GM21526 (cell line): Measurements from ENCODE around the gene DHX34.

Source experiments
- ATAC-seq: cut with Tn5 transposase; IDR thresholded peaks from one replicate; pipeline ENCODE4 v1.9.1; 2021; ENCODE audit warnings: moderate library complexity; ENCODE audit not compliant: unreplicated experiment, low FRiP score

The DHX34 gene

DNA sequence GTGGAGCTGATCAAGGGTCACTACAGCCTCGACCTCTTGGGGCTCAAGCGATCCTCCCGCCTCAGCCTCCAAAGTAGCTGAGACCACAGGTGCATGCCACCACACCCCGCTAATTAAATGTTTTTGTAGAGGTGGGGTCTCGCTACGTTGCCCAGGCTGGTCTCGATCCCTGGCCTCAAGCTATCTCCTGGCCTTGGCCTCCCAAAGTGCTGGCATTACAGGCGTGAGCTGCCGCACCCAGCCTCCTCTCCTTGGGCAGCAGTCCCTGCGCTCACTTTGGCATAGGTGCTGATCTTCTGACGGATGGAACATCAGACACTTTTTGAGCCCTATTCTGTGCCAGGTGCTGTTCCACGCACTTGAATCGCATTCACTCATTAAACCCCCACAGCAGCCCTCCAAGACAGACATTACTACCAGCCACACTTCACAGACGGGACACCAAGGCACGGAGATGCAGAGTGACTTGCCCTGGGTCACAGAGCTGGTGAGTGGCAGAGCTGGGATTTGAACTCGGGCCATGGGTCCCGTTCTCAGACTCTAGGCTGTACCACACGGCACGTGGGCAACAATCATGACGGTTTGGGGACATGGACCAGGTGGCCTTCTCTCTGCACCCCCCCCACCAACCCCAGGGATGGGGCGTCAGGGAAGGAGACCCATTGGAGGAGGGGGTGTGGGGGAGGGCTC, 67.0 kb downstream of the DHX34 start:
- ATAC-seq: no peak

DNA sequence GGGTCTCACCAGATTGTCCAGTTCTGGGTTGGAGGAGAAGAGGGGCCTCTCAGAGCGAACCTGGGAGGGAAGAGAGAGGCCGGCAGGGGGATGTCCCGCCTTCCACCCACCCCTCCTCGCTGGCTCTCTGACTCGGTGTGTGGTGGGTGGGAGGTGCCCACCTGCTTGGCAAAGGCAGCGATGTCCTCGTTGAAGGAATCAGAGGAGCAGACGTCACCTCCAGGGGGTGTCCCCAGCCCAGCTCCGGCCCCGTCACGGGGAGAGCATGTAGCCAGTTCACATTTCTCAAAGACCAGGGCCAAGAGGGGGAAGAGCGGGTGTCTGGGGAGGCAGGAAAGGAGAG, 67.5 kb downstream of the DHX34 start:
- no peak for ATAC-seq

DNA sequence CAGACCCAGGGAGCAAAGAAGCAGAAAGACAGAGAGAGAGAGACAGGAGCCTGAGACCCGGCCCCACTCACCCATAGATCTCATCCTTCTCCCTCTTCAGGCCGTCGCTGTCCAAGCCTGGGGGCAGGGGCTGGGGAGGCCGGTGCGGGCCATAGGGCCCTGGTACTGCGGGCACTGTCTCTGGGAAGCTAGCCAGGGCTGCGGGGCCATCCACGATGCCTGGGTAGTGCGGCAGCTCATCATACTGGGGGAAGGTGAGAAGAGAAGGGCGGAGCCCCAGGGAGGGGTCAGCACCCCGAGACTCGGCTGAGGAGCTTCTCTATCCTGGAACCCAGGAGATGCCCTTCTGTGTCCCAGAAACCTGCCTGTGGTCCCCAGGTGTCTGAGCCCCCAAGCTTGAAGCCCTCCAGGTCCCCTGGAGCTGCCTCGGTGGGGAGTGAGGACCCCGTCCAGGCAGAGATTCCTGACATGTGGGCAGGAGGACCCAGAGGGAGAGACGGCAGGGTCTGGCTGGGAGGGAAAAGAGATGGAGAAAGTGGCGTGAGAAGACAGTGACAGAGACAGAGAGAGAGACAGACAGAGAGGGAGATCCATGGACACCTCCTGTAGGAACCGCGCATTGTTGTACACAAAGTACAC, 68.1 kb downstream of the DHX34 start:
- ATAC-seq: no peak

DNA sequence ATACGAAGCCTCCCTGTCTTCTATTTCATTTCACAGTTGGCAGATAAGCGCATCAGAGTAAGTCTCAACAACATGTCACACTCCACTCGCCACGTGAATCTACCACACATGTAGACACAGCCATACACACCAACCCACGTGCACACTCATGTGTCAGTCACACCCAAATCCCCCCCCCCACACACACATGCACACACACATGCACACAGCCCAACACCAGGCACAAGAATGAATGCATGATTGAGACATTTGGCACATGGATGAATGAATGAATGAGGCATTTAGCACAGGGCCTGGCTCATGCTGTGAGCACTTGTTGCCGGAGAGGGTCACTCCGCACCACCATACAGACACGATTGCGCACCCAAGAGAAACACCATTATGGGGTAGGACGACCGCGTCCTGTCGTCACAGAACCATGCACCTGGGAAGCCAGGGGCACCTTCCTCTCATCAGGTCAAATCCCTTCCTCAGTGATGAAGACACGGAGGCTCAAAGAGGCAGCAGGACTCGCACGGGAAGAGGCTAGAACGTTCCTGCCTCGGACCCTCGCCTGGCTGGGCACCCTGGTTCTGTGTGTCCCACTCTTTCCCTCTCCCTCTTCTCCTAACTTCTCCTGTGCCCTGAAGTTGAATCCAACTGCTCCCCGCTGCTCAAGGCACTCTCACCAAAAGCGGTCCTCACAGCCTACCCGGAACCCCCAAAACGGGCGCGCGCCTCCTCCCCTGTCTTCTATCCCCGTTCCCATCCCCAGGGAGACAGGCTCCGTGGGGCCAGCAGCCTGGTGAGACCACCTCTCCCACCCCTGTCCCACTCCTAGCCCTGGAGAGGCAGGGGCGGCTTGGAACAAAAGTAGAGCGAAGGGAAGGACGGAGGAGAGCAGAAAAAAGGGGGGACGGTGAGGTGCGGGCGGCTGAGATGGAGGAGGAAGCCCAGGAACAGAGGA, 68.9 kb downstream of the DHX34 start:
- no peak for ATAC-seq

DNA sequence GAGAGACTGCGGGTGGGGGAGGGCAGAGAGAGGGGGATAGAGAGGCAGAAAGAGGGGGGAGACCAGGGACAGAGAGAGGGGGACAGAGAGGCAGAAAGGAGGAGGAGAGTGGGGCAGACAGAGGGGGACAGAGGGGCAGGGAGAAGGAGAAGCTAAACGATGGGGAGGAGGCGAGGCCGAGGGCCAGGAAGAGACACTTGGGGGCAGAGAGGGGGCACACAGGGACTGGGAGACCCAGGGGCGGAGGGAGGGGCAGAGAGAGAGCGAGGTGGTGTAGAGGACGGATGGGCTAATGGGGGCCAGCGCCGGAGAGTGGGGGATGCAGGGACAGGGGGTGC, 69.5 kb downstream of the DHX34 start:
- no peak for ATAC-seq

DNA sequence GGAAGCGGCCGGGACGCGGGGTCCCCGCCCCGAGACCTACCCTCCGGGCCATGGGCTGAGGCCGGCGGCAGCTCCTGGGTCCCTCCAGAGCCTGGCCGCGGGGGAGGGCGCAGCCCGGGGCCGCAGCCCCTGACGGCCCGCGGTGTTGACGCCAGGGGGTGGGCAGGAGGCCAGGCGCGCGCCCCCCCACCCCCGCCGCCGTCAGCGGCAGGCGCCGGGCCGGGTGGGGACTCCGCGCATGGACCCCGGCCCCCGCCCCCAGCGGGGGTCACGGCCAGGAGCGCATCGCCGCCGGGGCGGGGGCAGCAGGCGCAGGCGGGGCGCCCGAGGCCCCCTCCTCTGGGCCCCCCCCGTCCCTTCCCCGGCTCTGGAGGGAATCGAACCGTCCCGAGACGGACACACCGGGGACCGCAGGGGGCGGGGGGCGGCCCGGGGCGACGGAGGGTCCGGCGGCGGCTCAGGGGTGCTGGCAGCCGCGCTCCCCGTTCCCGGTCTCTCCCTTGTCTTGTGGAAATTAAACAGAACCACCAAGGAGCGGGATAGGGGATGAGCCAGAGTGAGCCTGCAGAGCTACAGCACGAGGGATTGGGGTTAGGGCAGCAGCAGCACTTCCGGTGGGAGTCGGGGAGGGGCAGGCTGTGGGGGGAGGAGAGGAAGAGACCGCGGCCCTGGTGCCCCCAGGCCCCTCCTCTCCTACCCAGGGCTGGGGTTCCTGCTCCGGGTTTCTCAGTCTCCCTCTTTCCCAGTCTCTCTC, 70.1 kb downstream of the DHX34 start, which contains the start of gene MEIS3:
Gene MEIS3 (minus strand): TSS at position 498 of the 754 bp plus-strand sequence. CDS start 446 bp downstream, at position 52.
- no peak for ATAC-seq

DNA sequence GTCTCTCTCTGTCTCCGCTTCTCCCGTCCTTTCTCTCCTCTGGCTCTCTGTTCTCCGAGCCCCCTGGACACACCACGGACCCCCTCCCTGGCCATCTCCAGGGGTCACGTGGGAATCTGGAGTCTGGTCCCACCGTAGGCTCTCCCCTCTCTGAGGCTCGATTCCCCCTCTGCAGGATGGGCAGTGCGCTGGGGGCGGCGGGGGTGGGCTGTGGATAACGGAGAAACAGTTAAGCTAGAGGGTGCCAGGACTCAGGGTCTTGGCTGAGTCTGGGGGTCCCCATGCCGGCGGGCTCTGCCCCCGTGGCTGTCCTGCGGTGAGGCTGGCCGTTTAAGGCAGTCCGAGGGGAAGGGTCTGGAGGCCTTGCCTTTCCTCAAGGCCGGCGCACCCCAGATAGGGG, 70.7 kb downstream of the DHX34 start:
- no peak for ATAC-seq

DNA sequence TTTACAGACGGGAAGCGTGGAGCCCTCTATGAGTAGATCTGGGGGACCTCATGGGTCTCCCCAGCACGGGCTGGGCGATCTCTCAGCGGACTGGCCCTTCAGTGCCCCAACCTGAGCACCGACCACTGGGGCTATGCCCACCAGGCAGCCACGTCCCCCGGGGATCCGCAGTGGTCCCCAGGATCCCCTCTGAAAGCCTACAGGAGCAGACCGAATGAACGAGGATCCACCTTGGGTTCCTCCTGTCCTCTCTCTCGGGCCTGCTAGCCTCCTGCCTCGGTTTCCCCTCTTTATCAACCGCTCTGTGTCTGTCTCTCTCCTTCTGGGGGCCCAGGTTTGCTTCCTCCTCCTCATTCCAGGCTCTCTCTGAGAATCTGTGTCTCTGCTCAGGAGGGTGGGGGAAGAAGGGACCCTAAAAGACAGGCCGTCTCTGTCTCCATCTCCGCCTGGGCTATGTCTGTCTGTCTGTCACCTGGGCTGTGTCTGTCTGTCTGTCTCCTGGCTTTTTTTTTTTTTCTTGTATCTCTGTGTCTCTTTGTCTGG, 72.2 kb downstream of the DHX34 start:
- no peak for ATAC-seq

DNA sequence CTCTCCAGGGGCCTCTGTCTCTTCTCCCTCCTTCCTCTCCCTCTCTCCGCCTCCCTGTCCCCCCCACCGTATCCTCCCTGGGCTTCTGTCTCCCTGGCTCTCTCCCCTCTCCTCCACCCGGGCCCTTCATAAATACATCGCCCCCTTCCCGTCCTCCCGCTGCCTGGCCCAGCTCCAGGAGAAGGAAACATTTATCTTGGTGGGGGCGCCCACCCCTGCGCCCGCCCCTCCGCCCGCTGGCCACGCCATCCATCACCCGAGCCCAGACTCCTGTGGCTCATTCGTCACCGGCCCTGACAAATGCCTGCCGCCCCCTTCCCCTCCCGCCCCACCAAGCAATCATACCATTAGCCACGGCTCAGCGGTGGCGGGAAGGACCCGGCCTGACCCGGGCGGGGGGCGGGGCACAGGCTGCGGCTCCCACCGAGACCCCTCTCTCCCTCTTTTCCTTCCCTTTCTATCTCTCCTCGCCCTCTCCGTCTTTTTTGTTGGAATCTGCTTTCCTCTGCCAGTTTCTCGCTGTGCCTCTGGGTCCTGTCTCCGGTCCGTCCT, 72.8 kb downstream of the DHX34 start:
- ATAC-seq: no peak

DNA sequence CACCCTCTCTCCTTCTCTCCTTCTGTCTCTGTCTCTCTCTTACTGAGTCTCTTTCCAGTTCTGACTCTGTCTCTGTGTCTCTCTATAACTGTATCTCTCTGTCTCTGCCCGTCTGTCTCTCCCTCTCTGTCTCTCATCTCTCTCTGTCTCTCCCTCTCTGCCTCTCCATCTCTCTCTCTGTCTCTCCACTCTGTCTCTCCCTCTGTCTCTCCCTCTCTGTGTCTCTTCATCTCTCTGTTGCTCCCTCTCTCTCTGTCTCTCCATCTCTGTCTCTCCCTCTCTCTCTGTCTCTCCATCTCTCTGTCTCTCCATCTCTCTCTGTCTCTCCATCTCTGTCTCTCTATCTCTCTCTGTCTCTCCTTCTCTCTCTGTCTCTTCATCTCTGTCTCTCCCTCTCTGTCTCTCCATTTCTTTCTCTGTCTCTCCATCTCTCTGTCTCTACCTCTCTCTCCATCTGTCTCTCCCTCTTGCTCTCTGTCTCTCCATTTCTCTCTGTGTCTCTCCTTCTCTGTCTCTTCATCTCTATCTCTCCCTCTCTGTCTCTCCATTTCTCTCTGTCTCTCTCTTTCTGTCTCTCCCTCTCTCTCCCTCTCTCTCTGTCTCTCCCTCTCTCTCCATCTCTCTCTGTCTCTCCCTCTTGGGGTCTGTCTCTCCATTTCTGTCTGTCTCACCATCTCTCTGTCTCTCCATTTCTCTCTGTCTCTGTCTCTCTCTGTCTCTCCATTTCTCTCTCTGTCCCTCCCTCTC, 73.5 kb downstream of the DHX34 start:
- no peak for ATAC-seq

DNA sequence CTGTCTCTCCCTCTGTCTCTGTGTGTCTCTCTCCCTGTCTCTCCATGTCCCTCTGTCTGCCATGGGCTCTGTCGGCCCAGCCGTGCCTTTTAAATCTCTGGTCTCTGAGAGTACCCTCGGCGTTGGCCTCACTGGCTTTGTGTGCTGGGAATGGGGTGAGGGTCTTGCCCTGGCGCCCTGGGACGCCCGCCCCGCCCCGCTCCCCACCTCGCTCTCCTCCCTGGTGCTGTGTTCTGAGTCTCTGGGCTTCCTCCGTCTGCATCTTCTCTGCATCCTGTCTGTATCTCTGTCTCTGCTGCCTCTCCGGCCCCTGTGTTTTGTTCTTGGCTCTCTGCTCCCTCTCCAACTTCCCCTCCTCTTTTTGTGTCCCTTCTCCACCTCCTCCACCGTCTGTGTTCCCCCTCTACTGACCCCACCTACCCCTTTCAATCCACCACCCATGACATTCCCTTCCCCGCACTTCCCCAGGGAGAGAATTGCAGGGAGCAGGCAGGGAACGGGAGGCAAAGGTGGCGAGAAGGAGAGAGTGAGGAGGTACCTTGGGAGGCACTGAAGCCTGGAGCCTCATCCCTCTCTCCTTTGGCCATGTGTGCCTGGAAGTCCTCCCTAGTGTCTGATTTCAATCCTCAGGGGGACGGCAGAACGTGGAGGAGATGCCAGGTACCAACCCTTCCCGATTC, 74.2 kb downstream of the DHX34 start:
- no peak for ATAC-seq

DNA sequence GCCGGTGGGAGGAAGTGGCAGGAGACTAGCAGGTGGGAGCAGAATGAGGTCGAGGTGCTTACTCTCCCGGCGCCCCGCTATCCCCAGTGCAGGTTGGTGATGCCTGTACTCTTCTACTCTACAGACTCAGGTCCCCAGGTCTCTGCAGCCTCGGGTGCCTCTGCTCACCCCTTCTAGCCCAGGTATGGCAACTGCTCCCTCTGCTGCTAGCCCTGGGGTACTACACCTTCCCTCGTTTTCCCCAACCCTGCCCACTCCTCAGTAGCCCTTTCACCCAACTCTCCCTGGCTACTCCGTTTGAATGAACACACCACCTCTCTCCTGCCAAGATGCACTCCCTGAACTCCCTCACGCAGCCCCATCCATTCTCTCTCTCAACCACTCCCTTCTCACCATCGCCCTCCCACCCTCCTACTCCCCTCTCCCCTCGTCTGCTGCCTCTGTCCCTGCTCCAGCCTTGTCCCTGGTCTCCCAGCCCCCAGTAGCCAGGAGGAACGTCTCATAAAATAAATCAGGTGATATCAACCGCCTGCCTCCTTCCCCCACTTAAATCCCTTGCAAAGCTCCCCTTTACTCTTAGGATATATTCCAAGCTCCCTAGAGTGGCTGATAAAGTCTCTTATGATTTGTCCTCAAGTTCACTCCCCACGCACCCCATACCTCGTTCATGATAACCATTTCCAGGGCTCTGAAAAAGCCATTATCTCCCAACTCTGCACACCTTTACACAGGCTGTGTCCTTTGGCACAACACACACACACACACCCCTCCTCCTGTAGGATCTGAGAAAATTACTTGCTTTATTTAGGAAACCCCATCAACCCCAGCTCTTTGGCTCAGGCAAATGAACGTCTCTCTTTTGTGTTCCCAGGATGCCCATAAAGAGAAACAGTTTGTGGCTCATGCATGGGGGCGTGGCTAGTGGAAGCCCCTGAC, 78.4 kb downstream of the DHX34 start:
- ATAC-seq: no peak

DNA sequence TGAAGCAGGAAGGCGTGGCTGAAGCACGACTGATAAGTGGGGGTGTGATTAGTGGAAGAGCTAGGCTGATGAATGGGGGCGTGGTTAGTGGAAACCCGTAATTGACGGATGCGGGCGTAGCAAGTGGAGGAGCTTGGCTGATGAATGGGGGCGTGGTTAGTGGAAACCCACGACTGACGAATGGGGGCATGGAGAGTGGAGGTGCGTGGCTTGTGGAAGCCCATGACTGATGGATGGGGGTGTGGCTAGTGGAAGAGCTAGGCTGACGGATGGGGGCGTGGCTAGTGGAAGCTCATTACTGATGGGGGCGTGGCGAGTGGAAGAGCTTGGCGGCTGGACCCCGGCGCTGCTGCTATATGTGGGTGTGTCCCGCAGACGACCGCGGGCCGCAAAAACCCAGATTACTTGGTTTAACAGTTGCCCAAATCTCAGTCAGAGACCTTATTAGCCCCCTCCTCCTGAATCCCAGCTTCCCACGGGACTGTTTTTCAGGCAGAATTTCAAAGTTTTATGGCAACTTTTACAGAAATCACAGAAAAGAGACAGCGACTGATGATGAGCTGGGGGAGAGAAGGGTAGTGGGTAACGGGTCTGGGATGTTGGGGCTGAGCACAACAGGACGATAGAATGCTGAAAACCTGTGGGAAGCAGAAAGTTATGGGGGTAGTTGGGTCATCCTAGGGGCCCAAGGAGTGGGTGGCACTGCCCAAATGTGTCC, 79.2 kb downstream of the DHX34 start:
- no peak for ATAC-seq

DNA sequence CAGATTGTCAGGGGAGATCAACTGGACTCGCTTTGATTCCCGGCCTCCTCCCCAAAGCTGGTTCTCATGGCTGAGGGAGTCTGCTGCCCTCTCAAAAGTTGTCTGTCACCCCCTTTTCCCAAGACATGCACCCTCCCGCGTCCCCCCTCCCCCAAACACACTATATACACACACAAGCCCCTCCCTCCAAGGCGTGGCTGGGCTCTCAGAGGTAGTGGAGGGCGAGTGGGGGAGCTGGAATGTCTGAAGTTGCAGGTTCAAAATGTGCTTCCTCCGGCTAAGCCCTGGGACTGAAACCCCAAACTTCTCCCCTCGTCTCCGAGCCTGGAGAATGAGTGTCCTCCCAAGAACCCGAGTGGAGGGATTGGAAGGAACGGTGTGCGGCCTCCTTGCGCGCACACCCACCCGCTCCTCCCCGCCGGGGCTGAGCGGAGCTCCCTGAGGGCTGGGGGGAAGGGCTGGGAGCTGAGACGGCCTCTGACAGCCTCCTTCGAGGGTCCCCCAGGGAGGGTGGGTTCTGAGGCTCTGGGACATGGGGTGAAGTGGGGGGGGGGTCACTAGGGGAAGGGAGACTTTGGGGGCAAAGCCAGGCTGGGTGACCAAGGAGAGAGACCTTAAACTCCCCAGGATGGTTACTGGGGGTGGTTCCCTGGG, 80.2 kb downstream of the DHX34 start:
- no peak for ATAC-seq

DNA sequence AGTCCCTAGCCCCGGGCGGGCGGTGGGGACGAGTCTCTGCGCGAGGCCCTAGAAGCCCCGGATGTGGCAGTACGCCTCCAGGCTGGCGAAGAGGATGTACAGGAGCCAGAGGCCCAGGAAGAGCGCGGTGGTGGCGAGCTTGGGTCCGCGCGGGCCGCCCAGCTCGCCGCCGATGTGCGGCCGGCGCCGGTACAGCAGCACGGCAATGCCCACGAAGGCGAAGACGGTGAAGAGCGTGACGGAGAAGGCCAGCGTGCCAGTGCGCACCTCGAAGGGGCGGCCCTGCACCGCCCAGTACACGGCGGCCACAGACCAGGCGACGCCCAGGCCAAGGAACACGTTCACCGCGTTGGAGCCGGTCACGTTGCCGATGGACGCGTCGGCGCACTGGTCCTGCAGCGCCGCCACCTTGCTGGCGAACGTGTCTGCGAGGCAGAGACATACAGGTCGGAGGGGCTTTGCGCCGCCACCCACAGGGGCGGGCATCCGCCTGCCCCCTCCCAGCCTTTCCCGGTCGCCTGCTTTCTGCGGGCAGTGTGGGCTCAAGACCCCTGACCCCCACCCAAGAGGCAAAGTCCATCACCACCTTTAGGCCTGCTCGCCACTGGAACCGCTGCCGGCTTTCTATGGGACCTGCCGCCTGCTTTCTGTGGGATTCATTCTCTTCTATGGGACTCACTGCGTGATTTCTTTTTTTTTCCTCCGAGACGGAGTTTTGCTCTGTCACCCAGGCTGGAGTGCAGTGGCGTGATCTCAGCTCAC, 81.1 kb downstream of the DHX34 start:
- no peak for ATAC-seq

DNA sequence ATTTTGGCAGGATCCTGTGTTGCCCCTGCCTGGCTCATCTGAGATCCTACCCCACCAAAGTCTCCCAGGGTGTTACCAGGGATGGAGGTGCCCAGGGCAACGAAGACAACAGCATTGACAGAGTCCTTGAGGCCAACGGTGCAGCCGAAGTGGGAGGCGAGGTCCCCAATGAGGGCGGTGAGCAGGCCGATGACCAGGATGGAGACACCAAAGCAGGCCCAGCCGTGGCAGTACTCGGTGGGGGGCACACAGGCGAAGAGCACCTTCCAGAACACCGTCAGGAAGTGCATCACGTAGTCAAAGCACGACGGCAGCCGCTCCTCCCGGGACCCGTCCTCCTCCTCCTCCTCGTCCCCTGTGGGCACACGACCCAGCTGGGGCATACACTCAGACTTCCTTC, 83.0 kb downstream of the DHX34 start:
- ATAC-seq: no peak
